Cardiac fibroblast (primary cell): ENCODE data around the gene FRS3.
A peak's percentile ranks its signal among the peaks of the same experiment; 100 is the strongest.

Experiments used
- DNase-seq, 2 donors: peaks; one replicate each; pipeline versions ENCODE4 v3.0.0 to v3.0.0-alpha.2; 2010; ENCODE audit warnings: low read depth in 2 of 2
- H3K4me3 ChIP-seq, 2 donors: replicated peaks in 1 of 2; 1 replicate in 1 of 2; 2 replicates in 1 of 2; pipeline ENCODE4 v1.5.1; 2011; ENCODE audit warnings: low read depth in 2 of 2, low read length in 2 of 2, mild to moderate bottlenecking in 2 of 2, moderate library complexity in 1 of 2
- CTCF ChIP-seq: IDR thresholded peaks from one replicate; pipeline ENCODE4 v1.5.1; 2011; ENCODE audit warnings: low read depth, mild to moderate bottlenecking, low read length, inconsistent platforms

The FRS3 gene

GRCh38 chr6:41778895-41779294 is 805 bp downstream of the FRS3 start:
- H3K4me3 ChIP-seq, result peak overlapping the region; percentile 62
- no peak for DNase-seq
- no peak for TF ChIP-seq CTCF

GRCh38 chr6:41777551-41778285 is 2.0 kb downstream of the FRS3 start:
- no peak overlapping the region for H3K4me3 ChIP-seq
- no peak for TF ChIP-seq CTCF
- no peak for DNase-seq

- no peak overlapping the region for H3K4me3 ChIP-seq
- no peak for TF ChIP-seq CTCF
- DNase-seq, result no peak
These were observed 4.3 kb downstream of the FRS3 start for GRCh38 chr6:41775293-41775882.

GRCh38 chr6:41774841-41775240 is 4.9 kb downstream of the FRS3 start:
- H3K4me3 ChIP-seq, result no peak overlapping the region
- no peak for DNase-seq
- TF ChIP-seq CTCF, result no peak

GRCh38 chr6:41771058-41771983 is 8.4 kb downstream of the FRS3 start:
- no peak for TF ChIP-seq CTCF
- DNase-seq, result no peak

GRCh38 chr6:41770381-41771057 is 9.2 kb downstream of the FRS3 start:
- TF ChIP-seq CTCF, result no peak
- no peak for DNase-seq
- H3K4me3 ChIP-seq, result no peak overlapping the region

More at GRCh38 chr6:41771058-41771983, 8.4 kb downstream of the FRS3 start:
- H3K4me3 ChIP-seq, result no peak overlapping the region
